ENCODE results near the gene ZC3HAV1. TPM values are rescaled to one million over a fixed set of nuclear protein-coding genes. Genes with fewer than 3 reads are reported as not detected.
"Not testable (repeated sequence)": the region's sequence is repeated elsewhere in the genome, so short reads cannot be mapped to it uniquely, and the experiment has no call there.

Gene ZC3HAV1
- total and polyA plus RNA-seq, 8 donors: 3.6 to 18.5 (median 10.1) TPM

- DNase-seq (no peak), FAIRE-seq (no peak), ATAC-seq (no peak)
- 76 to 78% methylated on average over 6 of the region's 6 CpGs for WGBS, 2 donors
- intact Hi-C loops (cut with DNase I): no loop called here
- Histone ChIP-seq H3K36me3 (peaks cover 0 to 5% (median 0%) of the 10 kb centered on the region in 3 donors), H3K27ac (no peak overlapping the region), H3K27me3 (no peaks in the 10 kb centered on the region), H3K9me3 (no peaks in the 10 kb centered on the region), H3K4me1 (no peaks in the 10 kb centered on the region), H3K4me3 (no peak overlapping the region)
- TF ChIP-seq CTCF (IDR thresholded peaks at IDR 0.05): no peak
These were observed 83.0 kb downstream of the ZC3HAV1 start for GRCh38 chr7:139026551-139026950.

GRCh38 chr7:139025861-139026260, 83.7 kb downstream of the ZC3HAV1 start:
- H3K27ac ChIP-seq; DNase-seq; H3K4me3 ChIP-seq; FAIRE-seq; H3K4me1 ChIP-seq; intact Hi-C loops (cut with DNase I); H3K36me3 ChIP-seq; ATAC-seq; H3K9me3 ChIP-seq; H3K27me3 ChIP-seq: not testable (repeated sequence)
- WGBS, 2 donors: 84% methylated on average over 5 of the region's 5 CpGs

GRCh38 chr7:139023076-139023475, 86.4 kb downstream of the ZC3HAV1 start:
- no peak for ATAC-seq
- Histone ChIP-seq H3K4me1 (no peaks in the 10 kb centered on the region), H3K4me3 (no peak overlapping the region), H3K27ac (no peak overlapping the region), H3K9me3 (no peaks in the 10 kb centered on the region), H3K27me3 (no peaks in the 10 kb centered on the region), H3K36me3 (peaks cover 0 to 5% (median 0%) of the 10 kb centered on the region in 3 donors)
- no peak for DNase-seq
- intact Hi-C loops (cut with DNase I): no loop called here
- TF ChIP-seq CTCF (IDR thresholded peaks at IDR 0.05): no peak
- WGBS, 2 donors: 79 to 84% methylated on average over 5 of the region's 5 CpGs
- no peak for FAIRE-seq

- no peak for ATAC-seq
- FAIRE-seq: no peak
- Histone ChIP-seq H3K4me3 (no peak overlapping the region), H3K27ac (no peak overlapping the region), H3K36me3 (peaks cover 0 to 5% (median 0%) of the 10 kb centered on the region in 3 donors), H3K9me3 (no peaks in the 10 kb centered on the region), H3K27me3 (no peaks in the 10 kb centered on the region), H3K4me1 (no peaks in the 10 kb centered on the region)
- DNase-seq: no peak
- WGBS, 2 donors: 75 to 82% methylated on average over 4 of the region's 4 CpGs
- no peak for TF ChIP-seq CTCF (IDR thresholded peaks at IDR 0.05)
- intact Hi-C loops (cut with DNase I): no loop called here
These were observed 87.2 kb downstream of the ZC3HAV1 start for GRCh38 chr7:139022286-139022685.

GRCh38 chr7:139018910-139019309, 90.6 kb downstream of the ZC3HAV1 start:
- DNase-seq: no peak
- no peak for ATAC-seq

More at GRCh38 chr7:139018910-139019309, 90.6 kb downstream of the ZC3HAV1 start:
- H3K4me1 ChIP-seq: no peaks in the 10 kb centered on the region
- H3K27ac ChIP-seq: no peak overlapping the region
- no peak for TF ChIP-seq CTCF (IDR thresholded peaks at IDR 0.05)
- WGBS, 2 donors: 67 to 75% methylated on average over 3 of the region's 3 CpGs
- no peaks in the 10 kb centered on the region for H3K27me3 ChIP-seq
- no peak overlapping the region for H3K4me3 ChIP-seq
- H3K9me3 ChIP-seq: no peaks in the 10 kb centered on the region
- H3K36me3 ChIP-seq: no peaks in the 10 kb centered on the region
- FAIRE-seq: no peak
- intact Hi-C loops (cut with DNase I): no loop called here
